Ishikawa (cell line): ENCODE results near the gene MAST2.

Experiments used
- MAX ChIP-seq: IDR thresholded peaks from 2 replicates; pipeline ENCODE4 v1.6.1; 2012
- RAD21 ChIP-seq: IDR thresholded peaks from 2 replicates; pipeline ENCODE4 v1.6.1; 2012; ENCODE audit warnings: low read depth

- TF ChIP-seq MAX (no peak), RAD21 (no peak)
Observed at GRCh38 chr1:45976623-45977022, 173.2 kb downstream of the MAST2 start.
